Breast epithelium (tissue), 3 donors: ENCODE measurements around the gene AHCYL1.

Experiments
- CTCF ChIP-seq, 3 donors: fragments of 450-650 bp; IDR thresholded peaks; one replicate each; pipeline ENCODE4 v1.5.1; 2016 to 2017; ENCODE audit warnings: antibody characterized with exemption in 3 of 3, mild to moderate bottlenecking in 3 of 3, moderate library complexity in 3 of 3
- POLR2AphosphoS5 ChIP-seq, 3 donors: sonication (generic); formaldehyde crosslinking; IDR thresholded peaks; one replicate each; pipeline ENCODE4 v1.6.1; 2017; ENCODE audit warnings: antibody characterized with exemption in 3 of 3

DNA sequence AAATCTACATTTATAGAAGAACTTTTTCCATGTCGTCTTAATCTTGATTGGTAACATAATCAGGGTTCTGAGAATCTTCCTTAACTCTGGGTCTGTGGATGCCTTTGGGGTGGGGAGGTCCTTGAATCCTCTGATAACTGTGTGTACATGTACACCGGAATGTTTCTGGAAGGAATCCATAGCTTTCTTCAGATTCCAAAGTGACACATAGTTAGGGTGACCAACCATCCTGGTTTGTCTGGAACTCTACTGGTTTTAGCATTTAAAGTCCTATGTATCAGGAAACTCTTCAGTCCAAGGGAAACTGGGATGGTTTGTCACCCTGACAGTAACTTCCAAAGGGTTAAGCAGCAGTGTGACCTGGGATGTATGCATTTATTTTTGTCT lies 66.7 kb downstream of the AHCYL1 start:
- TF ChIP-seq CTCF (IDR thresholded peaks at IDR 0.05) = no peak
- TF ChIP-seq POLR2AphosphoS5 (IDR thresholded peaks at IDR 0.05) = no peak
